Measurements from ENCODE around the gene CCDC201.

GRCh38 chr7:45921699-45922519, 49.0 kb upstream of the CCDC201 start:
- TF ChIP-seq CTCF (IDR thresholded peaks at IDR 0.05): peak; percentile 63 to 82 (median 73)
- peak in 1 of 2 donors; percentile 32 for TF ChIP-seq EP300 (IDR thresholded peaks at IDR 0.05)

All from tibial nerve (tissue), 4 donors.